SK-N-MC (cell line): Measurements from ENCODE around the gene RFX3.

Experiments used
- EZH2 ChIP-seq: fragments of 200-600 bp; sonication (generic); IDR thresholded peaks from one replicate; pipeline ENCODE4 v1.6.1; 2017; ENCODE audit warnings: antibody characterized with exemption
- FOXP2 ChIP-seq: optimal IDR thresholded peaks from 2 replicates; pipeline ENCODE3; 2011; ENCODE audit warnings: mild to moderate bottlenecking, moderate library complexity; ENCODE audit not compliant: insufficient read depth; ENCODE audit errors: extremely low read length, control extremely low read depth
- POLR2AphosphoS5 ChIP-seq: IDR thresholded peaks from 2 replicates; pipeline ENCODE4 v1.6.1; 2012; ENCODE audit warnings: mild to moderate bottlenecking, low read depth, low read length, borderline replicate concordance

DNA sequence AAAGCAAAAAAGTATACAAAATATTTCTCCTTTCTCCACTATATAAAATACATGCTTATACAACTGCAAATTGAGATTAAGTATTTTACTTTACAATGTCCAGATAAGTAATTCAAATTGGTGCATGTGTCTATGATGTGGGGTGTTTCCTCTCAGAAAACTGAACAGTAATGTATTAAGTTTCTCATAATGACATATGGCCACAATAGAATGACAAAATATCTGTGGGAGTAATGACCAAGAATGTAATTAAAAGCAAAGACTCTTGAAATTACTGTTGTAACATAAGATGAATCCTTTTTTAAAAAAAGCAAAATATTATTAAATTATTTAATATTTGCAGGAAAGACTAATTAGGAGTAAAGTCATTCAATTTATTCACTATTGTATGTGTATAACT is 155.1 kb downstream of the RFX3 start:
- TF ChIP-seq POLR2AphosphoS5 (no peak), EZH2 (no peak), FOXP2 (no peak)
